D721Med (cell line): ENCODE measurements around the gene APLNR.

Source experiments
- DNase-seq: peaks from one replicate; pipeline ENCODE4 v3.0.0; 2011; ENCODE audit warnings: low spot score; ENCODE audit not compliant: insufficient read length
- FAIRE-seq: peaks from 2 replicates; lab custom pipeline; 2011; peaks lifted over from hg19 to GRCh38; lab: Jason Lieb, UNC
- CTCF ChIP-seq: IDR thresholded peaks from 2 replicates; pipeline ENCODE4 v1.5.1; 2012; ENCODE audit warnings: mild to moderate bottlenecking, control low read depth; ENCODE audit not compliant: insufficient read depth; ENCODE audit errors: missing control alignments

The APLNR gene

GRCh38 chr11:57262157-57262556 lies 25.1 kb upstream of the APLNR start:
- no peak for FAIRE-seq
- no peak for TF ChIP-seq CTCF
- no peak for DNase-seq

- DNase-seq (no peak), FAIRE-seq (no peak)
- TF ChIP-seq CTCF = no peak
These were observed 24.1 kb upstream of the APLNR start for GRCh38 chr11:57260937-57261783.

- FAIRE-seq = no peak
- TF ChIP-seq CTCF = no peak
These were observed 19.1 kb upstream of the APLNR start for GRCh38 chr11:57256119-57256518.

GRCh38 chr11:57255618-57256017 lies 18.6 kb upstream of the APLNR start:
- FAIRE-seq (no peak), DNase-seq (no peak)
- TF ChIP-seq CTCF = no peak

More at GRCh38 chr11:57256119-57256518, 19.1 kb upstream of the APLNR start:
- DNase-seq = no peak

GRCh38 chr11:57254631-57255030 lies 17.6 kb upstream of the APLNR start:
- no peak for TF ChIP-seq CTCF
- DNase-seq (no peak), FAIRE-seq (no peak)

- DNase-seq (no peak), FAIRE-seq (no peak)
- no peak for TF ChIP-seq CTCF
These were observed 14.5 kb upstream of the APLNR start for GRCh38 chr11:57251491-57252104.

- DNase-seq (no peak), FAIRE-seq (no peak)
- no peak for TF ChIP-seq CTCF
These were observed 14.0 kb upstream of the APLNR start for GRCh38 chr11:57251037-57251436.
